Mucosa of descending colon (tissue), 3 donors: ENCODE results near the gene NDRG4. TPM values are rescaled to one million over a fixed set of nuclear protein-coding genes. Genes with fewer than 3 reads are reported as not detected.

Source experiments
- ATAC-seq: fragments of 200-7000 bp; cut with Tn5 transposase; one replicate; pipeline ENCODE4 v1.9.1; 2020; ENCODE audit warnings: mild to moderate bottlenecking, moderate library complexity
- DNase-seq, 3 donors: peaks; one replicate each; pipeline ENCODE4 v3.0.0-alpha.2; 2020
- H3K36me3 ChIP-seq: fragments of 200-600 bp; one replicate; pipeline ENCODE4 v1.8.0; 2021; ENCODE audit warnings: low read depth, mild to moderate bottlenecking
- H3K4me1 ChIP-seq: fragments of 200-600 bp; one replicate; pipeline ENCODE4 v1.8.0; 2021; ENCODE audit warnings: low read depth, mild to moderate bottlenecking
- H3K4me3 ChIP-seq: fragments of 200-600 bp; one replicate; pipeline ENCODE4 v1.8.0; 2021; ENCODE audit warnings: mild to moderate bottlenecking
- H3K9me3 ChIP-seq: fragments of 200-600 bp; one replicate; pipeline ENCODE4 v1.8.0; 2021; ENCODE audit warnings: mild to moderate bottlenecking
- intact Hi-C, 2 donors: fragments of 100-400 bp; cut with DNase I in 1 of 2; cut with micrococcal nuclease in 1 of 2; formaldehyde crosslinking; loops; one replicate each; pipeline versions ENCODE4 v1.11.0 to v1.11.1; 2022; cut with DNase I, micrococcal nuclease
- long read RNA-seq, 2 donors: library from polyadenylated mRNA; unstranded; transcript quantifications; one replicate each; pipeline ENCODE4 v2.0.0, GENCODE V29; 2019 to 2021
- total RNA-seq, 3 donors: library from RNA; stranded (reverse); fragmentation: NEBNext Ultra II Directional in 2 of 3; extraction: Animal tissue kit (Norgen Biotek cat#: 25700) in 2 of 3; gene quantifications; one replicate each; pipeline versions ENCODE4 v1.2.1 to v1.2.4, GENCODE V29; 2021 to 2023
- TF ChIP-seq, protein P1 (sequence below): fragments of 200-600 bp; IDR thresholded peaks from one replicate; pipeline ENCODE4 v1.8.0; 2022; ENCODE audit warnings: antibody characterized with exemption, mild to moderate bottlenecking
- donor health status: DM: no; HTN: no; CAD: no; lungs with moderate emphysema.
- donor health status: DM: no; HTN: no; CAD: no.
- donor health status: DM: no; HTN: yes; CAD: no.

Gene NDRG4, protein sequence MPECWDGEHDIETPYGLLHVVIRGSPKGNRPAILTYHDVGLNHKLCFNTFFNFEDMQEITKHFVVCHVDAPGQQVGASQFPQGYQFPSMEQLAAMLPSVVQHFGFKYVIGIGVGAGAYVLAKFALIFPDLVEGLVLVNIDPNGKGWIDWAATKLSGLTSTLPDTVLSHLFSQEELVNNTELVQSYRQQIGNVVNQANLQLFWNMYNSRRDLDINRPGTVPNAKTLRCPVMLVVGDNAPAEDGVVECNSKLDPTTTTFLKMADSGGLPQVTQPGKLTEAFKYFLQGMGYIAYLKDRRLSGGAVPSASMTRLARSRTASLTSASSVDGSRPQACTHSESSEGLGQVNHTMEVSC
- 10 to 100 TPM in 1 of 3 donors, 1 to 10 TPM in 2; 3.0 to 15.8 (median 3.6) TPM for total RNA-seq
- long read RNA-seq, donor 1, transcript NDRG4-219 (1 exons, 2,700 nt): major isoform, 10 of 31 reads
- long read RNA-seq, donor 1, partial matches to known transcripts: 1 of 31 reads
- long read RNA-seq, donor 1, other reads (novel, unspliced or antisense): 13 of 31 reads
- long read RNA-seq, donor 2, partial matches to known transcripts: 0 of 2 reads
- long read RNA-seq, donor 2, other reads (novel, unspliced or antisense): 0 of 2 reads

DNA sequence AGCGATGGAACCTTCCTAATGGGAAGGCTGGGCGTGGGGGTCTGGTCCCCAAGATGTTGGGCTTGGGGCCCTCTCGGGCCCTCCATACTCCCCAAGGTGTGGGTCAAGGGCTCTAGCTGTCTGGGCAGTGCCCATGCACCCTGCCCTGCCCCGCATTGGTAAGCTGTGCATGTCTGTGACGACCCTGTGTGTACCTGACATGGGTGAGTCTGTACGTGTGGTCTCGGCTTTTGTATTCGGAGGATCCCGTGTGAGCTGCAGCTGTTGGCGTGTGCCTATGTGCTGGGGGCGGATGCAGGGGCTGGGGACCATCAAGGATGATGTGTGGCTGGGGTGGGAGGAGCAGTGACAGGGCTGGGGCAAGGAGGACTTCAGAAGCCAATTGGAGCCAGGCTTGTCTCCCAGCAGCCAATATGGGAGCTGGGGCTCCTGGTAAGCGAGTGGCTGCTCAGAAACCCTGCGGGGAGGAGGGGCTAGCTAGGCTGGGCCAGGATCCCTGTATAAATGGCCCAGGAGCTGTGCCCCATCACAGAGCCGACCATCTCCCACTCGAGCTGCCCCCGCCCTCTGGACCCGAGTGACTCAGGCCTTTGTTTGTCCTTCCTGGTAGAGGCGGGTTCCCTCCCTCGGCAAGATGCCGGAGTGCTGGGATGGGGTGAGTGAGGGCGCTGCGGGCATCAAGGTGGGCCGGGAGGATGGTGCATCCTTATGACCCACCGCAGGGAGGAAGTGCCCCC lies at the start of gene NDRG4:
TSS of gene NDRG4 (plus strand) at position 529 of the 737 bp plus-strand sequence. CDS start at position 635, 106 bp downstream.
- peak in 2 of 3 donors; percentile 38 to 57 for DNase-seq
- intact Hi-C loops: no loop called here
- no peaks in the 10 kb centered on the region for H3K9me3 ChIP-seq
- peak; percentile 66 for ATAC-seq
- peaks cover 13% of the 10 kb centered on the region for H3K4me1 ChIP-seq
- TF ChIP-seq, protein P1, sequence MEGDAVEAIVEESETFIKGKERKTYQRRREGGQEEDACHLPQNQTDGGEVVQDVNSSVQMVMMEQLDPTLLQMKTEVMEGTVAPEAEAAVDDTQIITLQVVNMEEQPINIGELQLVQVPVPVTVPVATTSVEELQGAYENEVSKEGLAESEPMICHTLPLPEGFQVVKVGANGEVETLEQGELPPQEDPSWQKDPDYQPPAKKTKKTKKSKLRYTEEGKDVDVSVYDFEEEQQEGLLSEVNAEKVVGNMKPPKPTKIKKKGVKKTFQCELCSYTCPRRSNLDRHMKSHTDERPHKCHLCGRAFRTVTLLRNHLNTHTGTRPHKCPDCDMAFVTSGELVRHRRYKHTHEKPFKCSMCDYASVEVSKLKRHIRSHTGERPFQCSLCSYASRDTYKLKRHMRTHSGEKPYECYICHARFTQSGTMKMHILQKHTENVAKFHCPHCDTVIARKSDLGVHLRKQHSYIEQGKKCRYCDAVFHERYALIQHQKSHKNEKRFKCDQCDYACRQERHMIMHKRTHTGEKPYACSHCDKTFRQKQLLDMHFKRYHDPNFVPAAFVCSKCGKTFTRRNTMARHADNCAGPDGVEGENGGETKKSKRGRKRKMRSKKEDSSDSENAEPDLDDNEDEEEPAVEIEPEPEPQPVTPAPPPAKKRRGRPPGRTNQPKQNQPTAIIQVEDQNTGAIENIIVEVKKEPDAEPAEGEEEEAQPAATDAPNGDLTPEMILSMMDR: no peak
- H3K4me3 ChIP-seq: no peak within 1 kb of the TSS
- no peaks in the 10 kb centered on the region for H3K36me3 ChIP-seq

DNA sequence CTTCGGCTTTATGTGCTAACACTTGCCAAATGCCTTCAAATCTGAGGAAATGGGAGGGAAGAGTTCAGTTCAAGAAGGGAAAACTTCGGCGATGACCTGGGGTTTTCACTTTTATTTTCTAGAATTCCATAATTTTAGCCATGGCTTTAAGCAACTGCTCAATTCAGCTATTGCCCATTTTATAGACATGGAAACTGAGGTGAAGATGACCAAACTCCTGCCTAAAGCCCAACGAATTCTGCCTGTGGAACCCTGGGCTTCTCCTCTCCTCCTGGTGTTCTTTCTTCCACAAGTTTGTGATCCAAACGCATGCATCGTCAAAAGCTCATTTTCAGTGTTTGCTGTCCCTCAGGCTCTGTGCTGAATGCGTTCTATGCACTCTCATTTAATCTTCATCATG lies 49.4 kb upstream of the NDRG4 start:
- intact Hi-C loops: no loop called here
- no peaks in the 10 kb centered on the region for H3K4me1 ChIP-seq

DNA sequence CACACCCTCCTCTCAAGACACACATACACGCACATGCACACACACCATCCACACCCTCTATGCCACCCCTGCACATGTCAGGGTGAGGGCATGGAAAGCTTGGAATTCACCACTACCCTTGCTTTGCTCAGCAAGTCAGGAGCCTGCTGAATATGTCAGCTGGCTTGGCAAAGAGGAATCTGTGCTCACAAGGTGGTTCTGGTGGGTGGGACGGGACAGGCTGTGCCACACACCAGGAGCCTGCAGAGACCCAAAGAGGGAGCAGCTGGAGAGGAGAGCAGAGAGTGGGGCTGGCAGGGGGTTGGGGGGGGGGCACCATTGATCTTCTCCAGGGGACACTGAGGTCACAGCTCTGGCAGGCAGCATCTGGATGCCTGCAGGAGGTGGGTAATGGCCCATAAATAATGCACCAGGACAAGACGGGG lies 48.7 kb upstream of the NDRG4 start:
- Histone ChIP-seq H3K4me1 (no peaks in the 10 kb centered on the region), H3K4me3 (no peak overlapping the region), H3K36me3 (no peaks in the 10 kb centered on the region), H3K9me3 (no peaks in the 10 kb centered on the region)
- DNase-seq (no peak), ATAC-seq (no peak)
- TF ChIP-seq, protein P1: no peak
- intact Hi-C loops: no loop called here

More for the DNA sequence above, 49.4 kb upstream of the NDRG4 start:
- Histone ChIP-seq H3K36me3 (no peaks in the 10 kb centered on the region), H3K4me3 (no peak overlapping the region), H3K9me3 (no peaks in the 10 kb centered on the region)
- ATAC-seq: no peak
- TF ChIP-seq, protein P1: no peak
- no peak for DNase-seq

DNA sequence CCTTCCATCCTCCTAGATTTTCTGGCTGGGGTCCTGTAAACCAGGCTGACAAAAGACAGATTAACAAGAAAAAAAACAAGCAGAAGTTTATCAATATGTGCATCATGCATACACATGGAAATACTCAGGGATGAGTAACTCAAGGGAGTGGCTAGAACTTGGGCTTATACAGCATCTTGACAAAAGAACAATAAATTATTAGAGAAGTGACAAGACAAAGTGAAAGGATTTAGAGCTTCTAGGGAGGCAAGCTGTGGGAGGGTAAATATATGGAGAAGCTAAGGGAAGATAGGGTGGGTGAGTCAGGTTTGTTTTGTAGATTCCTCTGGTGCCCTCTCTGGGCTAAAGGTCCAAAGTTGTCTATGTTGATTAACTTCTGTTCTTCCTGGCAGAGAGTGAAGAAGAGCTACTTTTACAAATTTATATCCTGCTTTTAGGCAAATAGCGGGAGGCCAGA lies 48.0 kb upstream of the NDRG4 start:
- TF ChIP-seq, protein P1: no peak
- H3K4me3 ChIP-seq: no peak overlapping the region
- intact Hi-C loops: no loop called here
- H3K36me3 ChIP-seq: no peaks in the 10 kb centered on the region
- ATAC-seq: no peak
- no peaks in the 10 kb centered on the region for H3K4me1 ChIP-seq
- no peaks in the 10 kb centered on the region for H3K9me3 ChIP-seq
- no peak for DNase-seq

DNA sequence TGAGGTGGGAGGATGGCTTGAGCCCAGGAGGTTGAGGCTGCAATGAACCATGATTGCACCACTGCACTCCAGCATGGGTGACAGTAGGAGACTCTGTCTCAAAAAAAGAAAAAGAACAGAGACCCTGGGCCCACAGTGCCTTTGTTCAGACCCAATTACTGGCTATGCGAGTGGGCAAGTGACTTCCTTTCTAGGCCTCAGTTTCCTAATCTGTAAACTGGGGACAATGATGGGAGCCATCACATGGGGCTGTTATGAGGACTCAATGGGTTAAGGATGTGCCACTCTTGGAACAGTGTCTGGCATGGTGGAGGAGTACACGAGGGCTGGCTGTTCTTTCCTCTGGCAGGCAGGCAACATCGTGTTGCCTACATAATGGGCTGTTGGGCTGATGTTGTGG lies 47.3 kb upstream of the NDRG4 start:
- DNase-seq: no peak
- no peak overlapping the region for H3K4me3 ChIP-seq
- no peaks in the 10 kb centered on the region for H3K9me3 ChIP-seq
- no peak for ATAC-seq
- intact Hi-C loops: no loop called here
- TF ChIP-seq, protein P1: no peak
- no peaks in the 10 kb centered on the region for H3K4me1 ChIP-seq
- H3K36me3 ChIP-seq: no peaks in the 10 kb centered on the region
